GM08714 (cell line): ENCODE measurements around the gene E2F3.
A peak's percentile ranks its signal among the peaks of the same experiment; 100 is the strongest.

Source experiments
- H3K4me3 ChIP-seq: fragments of 200-500 bp; sonication (Bioruptor generic); 2 replicates; pipeline ENCODE4 v1.5.1; 2014; ENCODE audit warnings: mild to moderate bottlenecking, low read length, inconsistent platforms
- ZNF274 ChIP-seq: IDR thresholded peaks from 2 replicates; pipeline ENCODE4 v1.6.1; 2012; ENCODE audit warnings: mild to moderate bottlenecking, low read depth, low read length

E2F3 gene

DNA sequence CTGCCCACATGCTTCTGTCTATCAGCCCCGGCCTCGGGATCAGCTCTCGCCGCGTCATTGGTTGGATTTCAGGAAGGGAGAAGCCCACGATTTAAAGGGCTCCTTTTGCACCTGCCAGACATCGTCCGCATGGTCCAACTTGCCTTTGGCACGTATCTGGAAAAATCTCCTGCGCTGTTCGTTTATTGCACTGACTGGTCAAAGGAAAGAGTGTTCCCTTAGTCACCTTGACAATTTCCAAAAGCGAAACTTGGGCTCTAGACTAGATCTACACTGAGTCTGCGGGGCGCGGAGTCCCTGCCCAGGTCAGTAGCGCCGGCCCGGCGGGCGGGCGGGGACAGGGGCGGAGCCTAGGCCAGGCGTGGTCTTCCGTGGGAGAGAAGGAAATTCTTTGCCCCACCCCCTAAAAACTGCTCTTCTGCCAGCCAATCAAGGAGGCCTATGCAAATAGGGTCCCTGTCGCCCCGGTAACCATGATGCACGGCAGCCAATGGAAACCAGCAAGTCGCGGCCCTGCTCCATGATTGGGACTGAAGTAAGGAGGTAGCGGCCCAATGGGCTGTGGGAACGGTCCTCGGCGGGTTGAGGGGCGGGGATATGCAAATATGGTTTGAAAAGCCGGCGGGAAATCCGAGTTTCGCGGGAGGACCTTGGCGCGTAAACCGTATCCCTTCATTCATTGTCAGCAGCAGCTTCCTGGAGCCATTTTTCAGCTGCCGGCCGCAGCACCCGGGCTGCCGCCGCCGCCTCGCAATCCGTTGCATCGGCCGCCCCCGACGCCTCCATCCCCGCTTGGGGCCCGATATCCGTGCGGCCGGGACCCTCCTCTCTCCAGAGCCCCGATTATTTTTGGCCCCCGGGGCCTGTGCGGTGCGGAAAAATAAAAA, at the start of gene E2F3:
E2F3 (plus strand) TSS at position 675 of the 887 bp plus-strand sequence. CDS start 354 bp downstream, outside the sequence.
- no peak for TF ChIP-seq ZNF274
- peak within 1 kb of the TSS; percentile 87 for H3K4me3 ChIP-seq

DNA sequence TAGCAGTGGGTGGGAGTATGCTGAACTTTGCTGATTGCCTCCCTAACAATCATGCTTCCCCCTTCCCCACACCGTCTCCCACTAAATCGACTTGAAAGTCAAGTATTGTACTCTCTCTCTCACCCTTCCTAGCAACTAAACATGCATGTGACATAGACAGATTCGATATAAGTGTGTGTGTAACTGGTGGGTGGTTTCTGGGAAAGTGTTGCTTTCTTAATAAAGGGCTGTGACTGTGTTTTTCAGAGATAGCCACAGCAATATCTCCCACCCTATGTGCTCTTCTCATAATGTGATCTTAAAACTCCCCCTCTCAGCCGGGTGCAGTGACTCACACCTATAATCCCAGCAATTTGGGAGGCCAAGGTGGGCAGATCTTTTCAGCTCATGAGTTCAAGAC, 49.3 kb upstream of the E2F3 start:
- TF ChIP-seq ZNF274 = no peak
- no peak overlapping the region for H3K4me3 ChIP-seq

DNA sequence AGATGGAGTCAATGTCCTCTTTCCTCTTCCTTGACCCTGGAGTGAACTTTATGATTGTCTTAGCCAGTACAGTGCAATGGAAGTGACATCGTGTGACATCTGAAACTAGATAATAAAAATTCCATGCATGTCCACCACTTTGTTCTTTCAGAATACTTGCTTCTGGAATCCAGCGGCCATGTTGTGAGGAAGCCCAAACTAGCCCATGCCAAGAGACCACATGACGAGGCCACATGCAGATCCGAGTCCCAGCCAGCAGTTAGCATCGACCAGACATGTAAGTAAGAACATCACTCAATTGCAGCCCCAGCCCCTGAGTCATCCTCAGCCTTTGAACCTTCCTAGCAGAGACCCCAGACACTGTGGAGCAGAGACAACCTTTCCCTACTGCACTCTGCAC, 48.5 kb upstream of the E2F3 start:
- TF ChIP-seq ZNF274 = no peak
- H3K4me3 ChIP-seq = no peak overlapping the region

DNA sequence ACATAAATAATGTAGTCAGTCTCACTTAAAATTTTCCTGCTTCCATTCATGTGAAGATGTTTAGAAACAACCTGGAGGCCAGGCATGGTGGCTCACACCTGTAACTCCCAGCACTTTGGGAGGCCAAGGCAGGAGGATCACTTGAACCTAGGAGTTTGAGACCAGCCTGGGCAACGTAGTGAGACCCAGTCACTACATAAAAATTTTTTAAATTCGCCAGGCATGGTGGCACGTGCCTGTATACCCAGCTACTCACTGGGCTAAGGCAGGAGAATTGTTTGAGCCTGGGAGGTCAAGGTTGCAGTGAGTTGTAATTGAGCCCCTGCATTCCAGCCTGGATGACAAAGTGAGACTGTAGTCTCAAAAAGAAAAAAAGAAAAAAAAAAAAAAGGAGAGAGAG, 47.3 kb upstream of the E2F3 start:
- H3K4me3 ChIP-seq = no peak overlapping the region
- no peak for TF ChIP-seq ZNF274

DNA sequence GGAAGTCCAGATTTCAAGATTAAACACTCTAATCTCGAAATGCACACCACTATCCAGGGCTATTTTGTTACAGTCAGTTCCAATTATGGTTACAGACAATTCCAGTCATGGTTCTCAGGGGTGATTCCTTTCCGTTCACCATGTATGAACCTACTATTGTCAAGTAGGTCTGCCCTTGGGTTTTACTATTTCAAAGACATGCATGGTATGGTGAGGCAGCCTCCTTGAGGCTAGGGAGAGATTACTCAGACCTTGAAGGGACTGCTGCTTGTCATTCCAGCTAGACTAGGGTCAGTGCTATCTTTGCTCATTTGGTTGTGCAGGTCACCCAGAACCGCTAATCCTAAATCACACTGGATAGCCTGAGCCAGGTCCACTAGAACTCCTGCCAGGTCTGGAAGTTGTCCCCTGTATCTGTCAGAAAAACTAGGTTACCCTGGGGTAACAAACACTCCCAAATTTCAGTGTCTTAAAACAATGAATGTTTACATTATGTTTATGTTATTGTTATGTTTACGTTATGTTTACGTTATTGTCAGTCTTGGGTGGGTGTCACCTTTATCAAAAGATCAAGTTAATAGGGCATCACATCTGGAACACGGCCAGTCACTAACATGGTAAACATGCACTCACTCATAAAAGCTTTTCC, 41.1 kb upstream of the E2F3 start:
- H3K4me3 ChIP-seq = no peak overlapping the region
- no peak for TF ChIP-seq ZNF274

- no peak overlapping the region for H3K4me3 ChIP-seq
- no peak for TF ChIP-seq ZNF274
Measured at GRCh38 chr6:20362623-20363022, 39.1 kb upstream of the E2F3 start.

DNA sequence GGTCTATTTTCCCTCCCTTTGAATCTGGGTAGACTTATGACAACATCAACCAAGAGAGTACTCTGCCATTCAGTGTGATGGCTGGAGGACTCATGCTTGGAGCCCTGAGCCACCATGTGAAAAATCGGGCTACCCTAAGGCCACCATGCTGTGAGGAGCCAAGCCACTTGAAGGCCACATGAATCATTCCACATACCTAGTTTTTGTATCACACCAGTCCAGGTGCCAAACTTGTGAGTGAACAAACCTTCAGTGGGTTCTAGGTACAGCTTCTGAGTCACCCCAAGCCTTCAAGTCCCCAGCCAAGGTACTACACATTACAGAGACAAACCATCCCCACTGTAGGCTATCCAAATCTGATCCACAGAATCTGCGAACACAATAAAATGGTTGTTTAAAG, 37.4 kb upstream of the E2F3 start:
- TF ChIP-seq ZNF274 = no peak
- no peak overlapping the region for H3K4me3 ChIP-seq

DNA sequence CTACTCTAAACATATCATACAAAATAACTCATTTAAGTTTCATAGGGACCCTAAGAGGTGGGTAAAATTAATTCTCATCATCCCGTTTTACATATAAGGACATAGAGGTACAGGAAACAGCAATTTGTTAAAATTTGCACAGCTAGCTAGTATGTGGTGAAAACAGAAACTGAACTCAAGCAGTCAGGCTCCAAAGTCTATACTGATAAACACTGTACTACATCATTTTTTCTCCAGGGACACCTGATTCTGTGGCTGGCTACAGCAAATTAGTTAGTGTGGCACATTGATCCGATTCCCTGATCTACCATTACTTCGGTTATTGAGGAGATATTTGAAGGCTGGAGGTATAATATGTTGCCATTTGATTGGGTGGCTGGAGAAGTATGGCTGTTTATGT, 36.2 kb upstream of the E2F3 start:
- H3K4me3 ChIP-seq = no peak overlapping the region
- no peak for TF ChIP-seq ZNF274

DNA sequence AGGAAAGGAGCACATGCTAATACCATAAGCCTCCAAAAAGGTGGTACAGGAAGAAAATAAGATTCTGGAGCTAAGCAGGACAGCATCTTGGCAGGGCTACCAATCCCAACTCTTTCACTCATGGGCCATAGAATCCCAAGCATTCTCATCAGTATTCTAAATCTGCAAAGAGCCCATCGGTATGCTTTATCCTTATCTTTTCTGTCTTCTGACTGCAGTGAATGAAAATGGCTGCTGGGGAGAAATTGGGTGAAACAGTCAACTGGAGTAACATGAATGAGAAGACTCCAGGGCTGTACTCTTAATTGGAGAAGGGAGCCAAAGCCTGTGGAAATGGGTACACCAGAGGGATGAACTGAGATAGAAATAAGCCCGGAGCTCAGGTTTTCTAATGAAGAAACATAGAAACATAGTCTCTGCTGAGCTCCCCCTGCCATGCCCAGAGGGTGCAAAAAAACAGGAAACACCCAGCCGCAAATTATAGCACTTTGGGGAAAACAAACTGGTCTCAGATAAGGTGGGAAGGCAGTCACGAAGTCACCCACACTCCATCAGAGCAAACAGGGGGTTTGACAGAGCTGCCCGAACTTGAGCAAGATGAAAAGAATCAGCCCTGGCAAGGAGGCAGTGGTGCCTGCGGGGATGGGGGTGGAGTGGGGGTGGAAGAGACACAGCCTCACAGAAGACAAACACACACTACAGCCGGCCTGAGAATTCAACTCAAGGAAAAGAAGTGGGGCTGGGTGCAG, 35.4 kb upstream of the E2F3 start:
- no peak overlapping the region for H3K4me3 ChIP-seq
- no peak for TF ChIP-seq ZNF274

GRCh38 chr6:20367743-20368485, 33.8 kb upstream of the E2F3 start:
- no peak for TF ChIP-seq ZNF274
- H3K4me3 ChIP-seq = no peak overlapping the region

- H3K4me3 ChIP-seq = no peak overlapping the region
- no peak for TF ChIP-seq ZNF274
Measured at GRCh38 chr6:20370393-20370792, 31.3 kb upstream of the E2F3 start.

DNA sequence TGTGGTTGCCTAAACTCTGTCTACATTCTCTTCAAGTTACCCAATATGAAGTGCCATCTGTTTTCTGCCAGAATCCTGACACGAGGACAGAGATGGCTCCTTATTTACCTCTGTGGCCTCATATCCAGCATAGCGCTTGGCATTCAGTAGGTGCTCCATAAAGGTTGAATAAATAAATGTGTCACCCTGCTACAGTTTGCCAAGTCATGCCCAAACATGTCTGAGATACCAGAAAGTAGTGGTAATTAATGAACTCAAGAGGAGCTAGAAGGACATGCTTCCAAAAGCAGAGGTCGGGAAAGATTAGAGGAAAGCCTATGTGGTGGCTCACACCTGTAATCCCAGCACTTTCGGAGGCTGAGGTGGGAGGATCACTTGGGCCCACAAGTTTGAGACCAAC, 30.9 kb upstream of the E2F3 start:
- H3K4me3 ChIP-seq = no peak overlapping the region
- TF ChIP-seq ZNF274 = no peak

GRCh38 chr6:20375436-20375835, 26.2 kb upstream of the E2F3 start:
- TF ChIP-seq ZNF274 = no peak
- H3K4me3 ChIP-seq = no peak overlapping the region
